SU-DHL-6 (cell line): Measurements from ENCODE around the gene PALLD.

Experiments used
- CTCF ChIP-seq: fragments of 200-600 bp; sonication (generic); IDR thresholded peaks from one replicate; pipeline ENCODE4 v1.5.1; 2017; ENCODE audit warnings: antibody characterized with exemption, mild to moderate bottlenecking, low read length, moderate library complexity; ENCODE audit not compliant: insufficient read depth, poor library complexity, severe bottlenecking
- EZH2phosphoT487 ChIP-seq: fragments of 200-600 bp; sonication (generic), shearing (Covaris generic); conservative IDR thresholded peaks from 2 replicates; pipeline ENCODE4 v1.6.1; 2018; ENCODE audit warnings: mild to moderate bottlenecking, antibody characterized with exemption, low read length, moderate library complexity, mixed read lengths

- TF ChIP-seq CTCF (no peak), EZH2phosphoT487 (no peak)
Observed at GRCh38 chr4:168713253-168713652, 216.4 kb downstream of the PALLD start.
